H9 (cell line): Measurements from ENCODE around the gene ANKS1B. TPM values are rescaled to one million over a fixed set of nuclear protein-coding genes. Genes with fewer than 3 reads are reported as not detected.
A peak's percentile ranks its signal among the peaks of the same experiment; 100 is the strongest.

Source experiments
- DNase-seq: peaks from one replicate; pipeline ENCODE4 v3.0.0-alpha.2; 2017
- H2AFZ ChIP-seq: one replicate; pipeline ENCODE4 v1.6.1; 2013; ENCODE audit warnings: mild to moderate bottlenecking, low read length, control low read depth, moderate library complexity
- H2AK5ac ChIP-seq: 2 replicates; pipeline ENCODE4 v1.6.1; 2013; ENCODE audit warnings: low read length, control low read depth, mixed read lengths; ENCODE audit not compliant: insufficient read length
- H2BK120ac ChIP-seq: one replicate; pipeline ENCODE4 v1.6.1; 2013; ENCODE audit warnings: low read depth, mild to moderate bottlenecking, low read length, control low read depth, inconsistent platforms; ENCODE audit not compliant: poor library complexity, severe bottlenecking
- H2BK12ac ChIP-seq: 2 replicates; pipeline ENCODE4 v1.6.1; 2013; ENCODE audit warnings: low read length, control low read depth, mixed read lengths, low read depth; ENCODE audit not compliant: insufficient read length
- H2BK15ac ChIP-seq: 2 replicates; pipeline ENCODE4 v1.6.1; 2013; ENCODE audit warnings: low read depth, low read length, control low read depth
- H2BK20ac ChIP-seq: one replicate; pipeline ENCODE4 v1.6.1; 2013; ENCODE audit warnings: low read depth, mild to moderate bottlenecking, low read length, control low read depth, inconsistent platforms; ENCODE audit not compliant: poor library complexity, severe bottlenecking
- H2BK5ac ChIP-seq: 2 replicates; pipeline ENCODE4 v1.6.1; 2013; ENCODE audit warnings: low read length, control low read depth, mixed read lengths; ENCODE audit not compliant: insufficient read length
- H3K14ac ChIP-seq: 2 replicates; pipeline ENCODE4 v1.6.1; 2013; ENCODE audit warnings: low read length, control low read depth; ENCODE audit not compliant: insufficient read depth
- H3K18ac ChIP-seq: 2 replicates; pipeline ENCODE4 v1.6.1; 2013; ENCODE audit warnings: low read depth, mild to moderate bottlenecking, mixed read lengths, low read length, control low read depth; ENCODE audit not compliant: insufficient read length
- H3K23ac ChIP-seq: 2 replicates; pipeline ENCODE4 v1.6.1; 2013; ENCODE audit warnings: low read length, control low read depth, mixed read lengths, low read depth; ENCODE audit not compliant: insufficient read length
- H3K23me2 ChIP-seq: 2 replicates; pipeline ENCODE4 v1.6.1; 2013; ENCODE audit warnings: low read depth, mild to moderate bottlenecking, mixed read lengths, low read length, control low read depth; ENCODE audit not compliant: insufficient read length, poor library complexity, severe bottlenecking
- H3K27ac ChIP-seq: 2 replicates; pipeline ENCODE4 v1.5.1; 2013; ENCODE audit warnings: low read length, control low read depth, mixed read lengths, low read depth; ENCODE audit not compliant: insufficient read length
- H3K27me3 ChIP-seq: 2 replicates; pipeline ENCODE4 v1.6.1; 2013; ENCODE audit warnings: low read length, control low read depth, inconsistent platforms; ENCODE audit not compliant: insufficient read depth
- H3K4ac ChIP-seq: 2 replicates; pipeline ENCODE4 v1.6.1; 2013; ENCODE audit warnings: low read depth, mild to moderate bottlenecking, control low read depth, inconsistent platforms, low read length, moderate library complexity
- H3K4me1 ChIP-seq: 2 replicates; pipeline ENCODE4 v1.6.1; 2013; ENCODE audit warnings: low read length, control low read depth, inconsistent platforms; ENCODE audit not compliant: insufficient read depth
- H3K4me2 ChIP-seq: 2 replicates; pipeline ENCODE4 v1.6.1; 2013; ENCODE audit warnings: low read length, control low read depth, mixed read lengths; ENCODE audit not compliant: insufficient read length, insufficient read depth
- H3K56ac ChIP-seq: 2 replicates; pipeline ENCODE4 v1.6.1; 2013; ENCODE audit warnings: low read depth, mild to moderate bottlenecking, mixed read lengths, low read length, control low read depth; ENCODE audit not compliant: insufficient read length
- H3K79me1 ChIP-seq: 2 replicates; pipeline ENCODE4 v1.6.1; 2013; ENCODE audit warnings: low read depth, mild to moderate bottlenecking, moderate library complexity, low read length, control low read depth, inconsistent platforms; ENCODE audit not compliant: insufficient read depth, poor library complexity, severe bottlenecking
- H3K79me2 ChIP-seq: 2 replicates; pipeline ENCODE4 v1.6.1; 2013; ENCODE audit warnings: low read length, control low read depth, inconsistent platforms; ENCODE audit not compliant: insufficient read depth
- H3K9ac ChIP-seq: 2 replicates; pipeline ENCODE4 v1.6.1; 2013; ENCODE audit warnings: low read length, control low read depth, mixed read lengths; ENCODE audit not compliant: insufficient read length; ENCODE audit errors: extremely low read depth
- H3K9me3 ChIP-seq: one replicate; pipeline ENCODE4 v1.6.1; 2013; ENCODE audit warnings: low read depth, low read length, inconsistent platforms; ENCODE audit not compliant: control insufficient read depth
- H3T11ph ChIP-seq: one replicate; pipeline ENCODE4 v1.6.1; 2013; ENCODE audit warnings: mild to moderate bottlenecking, low read length, control low read depth, inconsistent platforms
- H4K20me1 ChIP-seq: one replicate; pipeline ENCODE4 v1.6.1; 2013; ENCODE audit not compliant: control insufficient read depth, insufficient read length, insufficient read depth
- H4K5ac ChIP-seq: 2 replicates; pipeline ENCODE4 v1.6.1; 2013; ENCODE audit warnings: low read depth, mild to moderate bottlenecking, mixed read lengths, low read length, control low read depth; ENCODE audit not compliant: insufficient read length
- H4K8ac ChIP-seq: replicated peaks from 2 replicates; pipeline ENCODE4 v1.6.1; 2013; ENCODE audit warnings: low read length, control low read depth, mixed read lengths, low read depth; ENCODE audit not compliant: insufficient read length
- H4K91ac ChIP-seq: 2 replicates; pipeline ENCODE4 v1.6.1; 2013; ENCODE audit warnings: low read depth, mild to moderate bottlenecking, moderate library complexity, mixed read lengths, low read length, control low read depth; ENCODE audit not compliant: insufficient read length
- H3K27ac Mint-ChIP-seq, 3 experiments: 2 replicates in 2 of 3; 3 replicates in 1 of 3; pipeline ENCODE4 v1.8.0; 2020 to 2021; ENCODE audit warnings: mixed read lengths in 3 of 3, mild to moderate bottlenecking in 1 of 3, moderate library complexity in 1 of 3
- H3K27me3 Mint-ChIP-seq: 2 replicates; pipeline ENCODE4 v1.8.0; 2021; ENCODE audit warnings: low read depth, mild to moderate bottlenecking, moderate library complexity, mixed read lengths
- H3K36me3 Mint-ChIP-seq, 3 experiments: 2 replicates in 2 of 3; 3 replicates in 1 of 3; pipeline ENCODE4 v1.8.0; 2020 to 2021; ENCODE audit warnings: low read depth in 3 of 3, mixed read lengths in 3 of 3; ENCODE audit not compliant: insufficient read depth in 1 of 3
- H3K4me1 Mint-ChIP-seq, 2 experiments: 2 replicates each; pipeline ENCODE4 v1.8.0; 2020; ENCODE audit warnings: mixed read lengths in 2 of 2
- H3K4me3 Mint-ChIP-seq, 2 experiments: 2 replicates in 1 of 2; 3 replicates in 1 of 2; pipeline ENCODE4 v1.8.0; 2020 to 2021; ENCODE audit warnings: mild to moderate bottlenecking in 2 of 2, mixed read lengths in 2 of 2, moderate library complexity in 1 of 2
- H3K9me3 Mint-ChIP-seq, 2 experiments: 2 replicates in 1 of 2; 3 replicates in 1 of 2; pipeline ENCODE4 v1.8.0; 2020; ENCODE audit warnings: mild to moderate bottlenecking in 2 of 2, mixed read lengths in 2 of 2, moderate library complexity in 1 of 2
- CTCF ChIP-seq: fragments of 200-600 bp; sonication (generic); conservative IDR thresholded peaks from 3 replicates; pipeline ENCODE4 v1.8.0; 2021; ENCODE audit warnings: antibody characterized with exemption, mild to moderate bottlenecking
- WGBS: extraction: QIAGEN DNeasy Blood & Tissue Kit; methylation state at CpG from one replicate; pipeline ENCODE4 v1.1.7; 2013; ENCODE audit warnings: missing lambda C conversion rate, low lambda C conversion rate, mixed read lengths; ENCODE audit not compliant: insufficient read length; ENCODE audit errors: extremely low coverage; 5-methylcytosine and 5-hydroxymethylcytosine counted together
- total RNA-seq: library from RNA; stranded (reverse); gene quantifications from 2 replicates; pipeline ENCODE4 v1.2.1, GENCODE V29; 2021

The ANKS1B gene
- total RNA-seq, 1 experiment from 2014 or later: 4.1 TPM

GRCh38 chr12:99985129-99985570, 414 bp upstream of the ANKS1B start:
- Mint-ChIP-seq H3K4me1 (peaks cover 15 to 20% of the 10 kb centered on the region in 2 experiments), H3K36me3 (no peaks in the 10 kb centered on the region), H3K4me3 (peak overlapping the region; percentile 74 to 88), H3K9me3 (no peaks in the 10 kb centered on the region), H3K27me3 (peaks cover 49% of the 10 kb centered on the region), H3K27ac (no peak overlapping the region)
- Histone ChIP-seq H3K27me3 (peaks cover 3% of the 10 kb centered on the region; the same call in 1 of the 2 replicates), H3K79me2 (no peaks in the 10 kb centered on the region), H2BK20ac (no peak overlapping the region), H2AFZ (no peak overlapping the region), H2BK15ac (no peak overlapping the region), H4K5ac (no peak overlapping the region), H2AK5ac (no peak overlapping the region), H3K23me2 (peaks cover 9% of the 10 kb centered on the region), H3K14ac (no peak overlapping the region; the same call in 1 of the 2 replicates), H3K27ac (no peak overlapping the region), H2BK12ac (no peak overlapping the region), H2BK5ac (no peak overlapping the region), H3K4me2 (peak overlapping the region; percentile 83), H2BK120ac (no peak overlapping the region), H3K56ac (no peak overlapping the region), H3K23ac (no peak overlapping the region), H3K9me3 (no peaks in the 10 kb centered on the region), H4K8ac (no peak overlapping the region), H3K4me1 (0 out of 2 replicates have a peak, but pooled peaks cover 6% of the 10 kb centered on the region), H3K79me1 (no peaks in the 10 kb centered on the region), H4K20me1 (no peaks in the 10 kb centered on the region), H3T11ph (no peak overlapping the region), H4K91ac (no peak overlapping the region), H3K9ac (peak overlapping the region; percentile 15), H3K4ac (no peak overlapping the region), H3K18ac (no peak overlapping the region)
- no CpG with 5 or more reads among the region's 10 CpGs for whole genome bisulfite sequencing
- DNase-seq: no peak
- TF ChIP-seq CTCF: no peak
